ENCODE data around the gene ADAMTS4. TPM values are rescaled to one million over a fixed set of nuclear protein-coding genes. Genes with fewer than 3 reads are reported as not detected.

Gene ADAMTS4
- total RNA-seq, 1 donor from 2014 or later: 2.4 TPM

GRCh38 chr1:161222175-161223019, 23.5 kb upstream of the ADAMTS4 start:
- intact Hi-C loops (cut with micrococcal nuclease): loop anchor here (10.0 kb wide), 1 partner anchor 312 kb away; no protein-coding TSS in a partner anchor

GRCh38 chr1:161220002-161220401, 21.1 kb upstream of the ADAMTS4 start:
- intact Hi-C loops (cut with micrococcal nuclease): loop anchor here (10.0 kb wide), 1 partner anchor 315 kb away; no protein-coding TSS in a partner anchor

GRCh38 chr1:161219078-161219892, 20.4 kb upstream of the ADAMTS4 start:
- intact Hi-C loops (cut with micrococcal nuclease): no loop called here

DNA sequence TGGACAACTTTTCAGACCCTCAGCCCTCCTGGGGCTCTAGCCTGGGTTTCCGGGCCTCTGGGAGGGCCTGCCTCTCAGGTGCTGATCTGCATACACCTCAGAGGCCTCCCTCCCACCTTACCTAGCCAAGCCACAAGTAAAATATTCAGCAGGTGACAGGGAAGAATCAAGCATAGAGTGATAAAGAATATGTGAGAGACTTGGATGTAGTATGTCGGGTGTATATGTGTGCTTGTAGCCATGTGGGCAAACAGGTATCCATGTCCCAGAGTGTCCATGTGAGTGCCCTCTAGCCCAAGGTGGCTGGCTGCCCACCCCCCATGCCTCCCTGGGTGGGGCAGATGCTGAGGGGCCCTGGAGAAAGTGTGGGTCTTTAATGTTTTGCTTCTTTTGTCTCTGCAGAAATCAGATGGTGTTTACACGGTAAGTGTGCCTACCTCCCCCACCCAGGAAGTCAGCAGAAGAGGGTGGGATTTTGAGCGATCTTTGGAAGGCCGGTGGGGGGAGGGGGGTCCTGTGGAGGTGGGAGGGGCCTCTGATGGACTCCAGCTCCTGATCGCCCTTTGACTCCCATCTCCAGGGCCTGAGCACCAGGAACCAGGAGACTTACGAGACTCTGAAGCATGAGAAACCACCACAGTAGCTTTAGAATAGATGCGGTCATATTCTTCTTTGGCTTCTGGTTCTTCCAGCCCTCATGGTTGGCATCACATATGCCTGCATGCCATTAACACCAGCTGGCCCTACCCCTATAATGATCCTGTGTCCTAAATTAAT, 19.6 kb upstream of the ADAMTS4 start:
- intact Hi-C loops (cut with micrococcal nuclease): no loop called here

GRCh38 chr1:161217831-161218230, 19.0 kb upstream of the ADAMTS4 start:
- intact Hi-C loops (cut with micrococcal nuclease): no loop called here

DNA sequence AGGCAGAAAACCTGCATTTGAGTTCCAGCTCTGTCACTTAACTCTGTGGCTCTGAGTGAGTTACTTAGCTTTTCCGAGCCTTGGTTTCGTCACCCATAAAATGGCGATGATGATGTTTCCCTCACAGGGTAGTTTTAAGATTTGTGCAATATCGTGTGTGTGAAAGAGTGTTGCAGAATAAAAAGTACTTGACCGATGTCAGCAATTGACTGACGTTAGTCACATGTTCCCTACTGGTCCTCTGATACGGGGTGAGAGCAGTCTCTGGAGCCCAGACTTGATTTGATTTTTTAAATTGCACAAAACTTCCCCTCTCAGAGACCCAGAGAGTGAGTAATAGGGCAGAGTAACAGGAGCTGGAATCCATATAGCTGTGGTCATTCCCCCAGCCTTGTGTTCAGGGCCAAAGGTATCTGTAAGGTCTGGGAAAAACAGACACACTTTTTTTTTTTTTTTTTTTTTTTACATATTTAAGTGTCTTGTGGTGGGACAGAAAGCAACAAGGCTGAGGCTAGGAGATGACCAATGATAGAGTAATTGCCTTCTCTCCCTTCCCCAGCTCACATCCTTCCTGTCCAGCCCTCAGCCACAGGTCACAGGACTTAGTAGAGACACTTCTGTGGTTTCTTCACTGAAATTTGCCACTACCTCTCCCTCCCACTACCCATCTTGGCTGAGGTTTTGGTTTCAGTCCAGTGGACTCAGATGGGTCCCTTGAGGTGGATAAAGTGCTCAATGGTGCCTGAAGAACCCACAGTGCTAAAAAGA, 18.3 kb upstream of the ADAMTS4 start:
- intact Hi-C loops (cut with micrococcal nuclease): no loop called here

DNA sequence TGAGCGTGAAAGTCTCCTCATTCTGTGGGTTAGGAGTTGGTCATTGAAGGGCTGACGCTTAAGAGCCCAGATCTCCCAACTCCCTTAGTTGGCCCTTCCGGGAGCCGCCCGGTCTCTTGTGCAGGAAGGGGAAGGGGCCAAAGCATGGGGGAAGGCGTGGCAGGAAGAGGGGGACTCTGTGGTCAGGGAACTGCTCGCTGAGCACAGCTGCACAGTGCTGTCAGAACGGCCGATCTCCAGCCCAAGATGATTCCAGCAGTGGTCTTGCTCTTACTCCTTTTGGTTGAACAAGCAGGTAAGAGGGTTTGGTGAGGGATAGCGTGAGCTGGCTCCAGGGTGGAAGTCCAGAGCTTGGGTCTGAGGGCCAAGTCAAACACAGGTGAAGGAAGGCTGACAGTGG, 16.2 kb upstream of the ADAMTS4 start, which contains the start of gene FCER1G:
FCER1G (plus strand) TSS at position 220 of the 400 bp plus-strand sequence; CDS start at position 247, 27 bp downstream.
- intact Hi-C loops (cut with micrococcal nuclease): no loop called here

GRCh38 chr1:161214369-161214768, 15.5 kb upstream of the ADAMTS4 start:
- intact Hi-C loops (cut with micrococcal nuclease): no loop called here

DNA sequence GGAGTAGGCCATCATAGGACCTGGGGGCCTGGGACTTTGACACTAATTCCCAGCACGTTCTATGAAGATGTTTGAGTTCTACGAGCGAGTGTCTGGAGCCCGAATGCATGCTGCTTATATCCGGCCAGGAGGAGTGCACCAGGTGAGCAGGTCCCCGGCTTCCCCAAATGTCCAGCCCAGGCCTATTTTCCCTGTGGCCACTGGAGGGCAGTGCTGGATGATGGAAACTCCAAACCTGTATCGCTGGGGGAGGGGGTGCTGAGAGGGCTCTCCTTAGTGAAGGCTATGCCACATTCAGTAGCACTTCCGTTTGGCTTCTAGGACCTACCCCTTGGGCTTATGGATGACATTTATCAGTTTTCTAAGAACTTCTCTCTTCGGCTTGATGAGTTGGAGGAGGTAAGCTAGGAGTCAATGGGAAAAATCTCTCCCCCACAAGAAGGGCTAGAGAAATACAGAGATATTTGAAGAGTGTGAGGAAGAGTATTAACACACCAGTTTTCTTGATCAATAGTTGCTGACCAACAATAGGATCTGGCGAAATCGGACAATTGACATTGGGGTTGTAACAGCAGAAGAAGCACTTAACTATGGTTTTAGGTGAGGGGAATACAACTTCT, 11.0 kb upstream of the ADAMTS4 start:
- intact Hi-C loops (cut with micrococcal nuclease): loop anchor here (1.0 to 2.0 kb wide), 2 partner anchors 15 to 17 kb away; no protein-coding TSS in a partner anchor

DNA sequence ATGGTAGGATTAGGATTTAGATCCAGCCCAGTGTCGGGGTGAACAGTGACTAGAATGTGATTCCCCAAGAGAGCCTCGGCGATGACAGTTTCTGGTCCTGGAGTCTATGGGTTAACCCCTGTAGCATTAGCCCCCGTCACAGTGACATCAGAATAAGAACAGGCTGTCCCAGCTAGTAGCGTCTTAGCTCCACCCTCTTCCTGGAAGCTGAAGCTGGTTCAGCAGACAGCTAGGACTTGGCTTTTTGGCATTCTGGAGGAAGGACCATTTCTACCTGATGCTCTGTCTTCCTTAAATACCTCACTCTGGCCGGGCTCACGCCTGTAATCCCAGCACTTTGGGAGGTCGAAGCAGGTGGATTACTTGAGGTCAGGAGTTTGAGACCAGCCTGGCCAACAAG, 8.3 kb upstream of the ADAMTS4 start:
- intact Hi-C loops (cut with micrococcal nuclease): no loop called here

DNA sequence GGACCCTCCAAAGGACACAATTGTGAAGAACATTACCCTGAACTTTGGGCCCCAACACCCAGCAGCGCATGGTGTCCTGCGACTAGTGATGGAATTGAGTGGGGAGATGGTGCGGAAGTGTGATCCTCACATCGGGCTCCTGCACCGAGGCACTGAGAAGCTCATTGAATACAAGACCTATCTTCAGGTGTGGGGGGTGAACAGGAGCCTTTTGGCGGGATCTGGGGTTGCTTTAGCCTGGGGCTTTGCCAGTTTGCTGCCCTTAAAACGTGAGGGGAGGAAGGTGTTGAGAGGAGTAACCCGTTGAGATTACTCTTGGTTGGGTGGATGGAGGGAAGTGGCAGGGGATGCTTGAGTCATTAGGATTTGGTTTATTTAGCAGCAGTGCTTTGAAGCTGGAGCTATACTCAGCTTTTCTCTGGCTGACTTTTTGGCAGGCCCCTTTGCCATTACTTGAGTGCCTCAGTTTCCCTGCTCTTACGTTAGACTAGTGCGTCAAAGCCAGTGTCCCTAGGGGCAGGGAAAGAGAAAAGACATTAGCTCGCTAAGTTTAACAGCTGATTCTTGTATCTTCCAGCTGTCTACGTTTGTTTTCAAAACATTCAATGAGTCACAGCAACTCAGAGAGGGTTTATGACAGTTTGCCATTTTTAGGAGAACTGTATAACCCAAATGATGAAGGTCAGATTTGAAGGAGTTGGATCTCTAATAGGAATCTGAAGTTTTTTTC, 7.7 kb upstream of the ADAMTS4 start:
- intact Hi-C loops (cut with micrococcal nuclease): no loop called here

GRCh38 chr1:161201836-161202712, 3.2 kb upstream of the ADAMTS4 start, which contains the start of gene NDUFS2:
Gene NDUFS2, plus strand, starts transcription at chr1:161202367. Its CDS starts 19 bp downstream, at chr1:161202386.
- intact Hi-C loops (cut with micrococcal nuclease): loop anchor here (1.0 kb wide), 10 partner anchors 10 to 157 kb away; partner anchors contain the start of genes DEDD, PPOX, SDHC and UFC1

DNA sequence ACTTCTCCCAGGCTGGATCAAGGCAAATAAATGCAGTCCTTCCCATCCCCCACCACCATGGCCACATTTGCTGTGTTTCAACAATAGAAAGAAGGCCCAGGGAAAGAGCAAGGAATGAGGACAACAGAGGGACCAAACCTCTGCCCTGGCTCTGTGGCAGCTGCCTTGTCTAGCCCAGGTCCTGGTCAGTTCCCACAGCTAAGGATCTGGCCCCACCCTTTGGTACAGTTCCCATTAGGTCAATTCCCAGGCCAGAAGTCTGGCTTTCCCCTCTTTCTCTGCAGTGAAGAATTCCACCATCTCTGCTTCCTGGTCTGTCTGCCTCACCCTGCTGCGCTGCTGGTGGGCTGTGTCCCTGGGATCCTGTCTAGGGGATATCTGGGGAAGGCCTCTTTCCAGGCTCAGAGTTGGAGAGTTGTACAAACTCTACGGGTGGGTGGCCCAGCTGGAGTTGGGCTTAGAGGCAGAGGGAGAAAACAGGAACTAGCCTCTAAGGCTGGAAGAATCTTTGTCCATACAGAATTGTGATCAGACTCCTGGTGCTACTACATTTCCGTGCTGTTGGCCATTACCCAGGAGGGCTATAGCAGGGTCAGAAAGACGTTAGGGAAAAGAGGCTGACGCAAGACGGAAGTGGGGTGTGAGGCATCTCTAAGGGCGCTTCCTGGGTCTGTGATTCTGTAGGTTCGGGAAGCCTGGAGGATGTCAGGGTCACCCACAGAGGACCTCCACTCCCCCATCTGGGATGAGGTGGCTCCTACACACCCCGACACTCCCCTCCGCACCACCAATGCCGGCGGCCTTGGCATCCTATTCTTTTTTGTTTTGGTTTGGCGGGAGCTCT, 2.4 kb upstream of the ADAMTS4 start:
- intact Hi-C loops (cut with micrococcal nuclease): no loop called here

DNA sequence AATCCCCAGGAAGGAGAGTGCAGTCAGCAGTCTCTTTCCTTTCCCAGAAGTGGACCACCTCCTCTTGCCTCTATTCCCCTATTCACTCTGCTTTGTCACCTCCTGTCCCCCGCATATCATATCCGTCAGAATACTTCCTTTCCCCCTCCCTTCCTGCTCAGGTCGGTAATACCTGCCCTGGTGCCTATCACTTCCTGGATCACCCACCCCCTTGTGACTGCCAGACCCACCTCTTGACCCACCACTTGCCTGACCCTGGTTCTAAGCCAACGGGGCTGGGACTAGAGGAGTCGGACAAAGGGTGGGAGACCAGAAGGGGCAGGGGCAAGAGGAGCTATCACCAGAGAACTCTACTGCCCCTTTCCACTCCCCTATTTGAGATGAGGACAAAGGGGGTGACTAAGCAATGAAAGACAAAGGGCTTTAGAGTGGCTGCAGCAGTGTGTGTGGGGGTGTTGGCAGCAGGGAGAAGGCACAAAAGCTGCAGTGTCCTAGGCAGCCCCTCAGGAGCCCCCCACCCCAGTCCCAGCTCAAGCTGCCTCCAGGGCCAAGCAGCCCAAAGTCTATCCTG, 1.7 kb upstream of the ADAMTS4 start:
- intact Hi-C loops (cut with micrococcal nuclease): no loop called here

GRCh38 chr1:161199506-161200139, 769 bp upstream of the ADAMTS4 start:
- intact Hi-C loops (cut with micrococcal nuclease): no loop called here

GRCh38 chr1:161198194-161198896, 509 bp downstream of the ADAMTS4 start:
- intact Hi-C loops (cut with micrococcal nuclease): no loop called here

All from T-helper 1 cell treated with Interleukin-12 subunit alpha and Interleukin-12 subunit beta and Interleukin-4 antibody, amounts not matched to agents 30 ng/mL and 1 ng/mL, for 36 hours (primary cell).